Right lobe of liver (tissue), 6 donors: ENCODE measurements around the gene PC. TPM values are rescaled to one million over a fixed set of nuclear protein-coding genes. Genes with fewer than 3 reads are reported as not detected.

Experiments
- ATAC-seq, 4 donors: fragments of 200-7000 bp; cut with Tn5 transposase; one replicate each; pipeline ENCODE4 v1.9.1; 2020; ENCODE audit warnings: mild to moderate bottlenecking in 4 of 4, moderate library complexity in 4 of 4
- DNase-seq, 3 donors: peaks; one replicate each; pipeline ENCODE4 v3.0.0-alpha.2; 2020
- H3K27ac ChIP-seq, 3 donors: fragments of 200-600 bp; one replicate each; pipeline ENCODE4 v1.8.0; 2022
- H3K27me3 ChIP-seq, 2 donors: fragments of 200-600 bp; one replicate each; pipeline ENCODE4 v1.8.0; 2022
- H3K36me3 ChIP-seq, 4 donors: fragments of 200-600 bp; sonication (generic) in 1 of 4; one replicate each; pipeline versions ENCODE4 v1.5.1 to v1.8.0; 2017 to 2022; ENCODE audit warnings: control low read depth in 1 of 4
- H3K4me1 ChIP-seq, 4 donors: fragments of 200-600 bp; sonication (generic) in 1 of 4; one replicate each; pipeline versions ENCODE4 v1.5.1 to v1.8.0; 2017 to 2022; ENCODE audit warnings: control low read depth in 1 of 4
- H3K4me3 ChIP-seq, 3 donors: fragments of 200-600 bp; one replicate each; pipeline ENCODE4 v1.8.0; 2022
- H3K9me3 ChIP-seq, 4 donors: fragments of 200-600 bp; sonication (generic) in 1 of 4; one replicate each; pipeline versions ENCODE4 v1.5.1 to v1.8.0; 2017 to 2022; ENCODE audit warnings: control low read depth in 1 of 4
- POLR2A ChIP-seq: fragments of 450-650 bp; IDR thresholded peaks from one replicate; pipeline ENCODE4 v1.6.1; 2017; ENCODE audit warnings: antibody characterized with exemption, mild to moderate bottlenecking
- WGBS: methylation state at CpG from one replicate; pipeline ENCODE4 v1.1.6; 2018; ENCODE audit warnings: low coverage, low lambda C conversion rate; ENCODE audit not compliant: insufficient coverage; ENCODE audit errors: missing lambda C conversion rate; 5-methylcytosine and 5-hydroxymethylcytosine counted together
- intact Hi-C, 2 donors: fragments of 100-400 bp; cut with DNase I; formaldehyde crosslinking; loops; one replicate each; pipeline versions ENCODE4 v1.11.2 to v1.14.1; 2022
- total RNA-seq, 6 experiments: library from RNA; depleted of rRNA in 2 of 6; stranded (reverse); fragments of >200 nt in 2 of 6; fragmentation: NEBNext Ultra II Directional in 3 of 6; extraction: Animal tissue kit (Norgen Biotek cat#: 25700) in 3 of 6; gene quantifications; one replicate each; pipeline versions ENCODE4 v1.1.0 to v1.2.4, GENCODE V29; 2016 to 2023
- TF ChIP-seq, protein P1 (sequence below), 4 donors: fragments of 200-600 bp in 3 of 4; fragments of 450-650 bp in 1 of 4; IDR thresholded peaks; one replicate each; pipeline versions ENCODE4 v1.5.1 to v1.8.0; 2016 to 2022; ENCODE audit warnings: antibody characterized with exemption in 4 of 4, mild to moderate bottlenecking in 2 of 4
- donor health status: DM: no; HTN: yes; CAD: no.
- donor health status: DM: no; HTN: no; CAD: no.
- donor health status: DM: no; HTN: no; CAD: no.
- donor health status: DM: no; HTN: yes; CAD: no.
- donor health status: DM: no; HTN: yes; CAD: no.

The PC gene
- total RNA-seq, 6 experiments from 2014 or later, result 265 to 457 (median 317) TPM

DNA sequence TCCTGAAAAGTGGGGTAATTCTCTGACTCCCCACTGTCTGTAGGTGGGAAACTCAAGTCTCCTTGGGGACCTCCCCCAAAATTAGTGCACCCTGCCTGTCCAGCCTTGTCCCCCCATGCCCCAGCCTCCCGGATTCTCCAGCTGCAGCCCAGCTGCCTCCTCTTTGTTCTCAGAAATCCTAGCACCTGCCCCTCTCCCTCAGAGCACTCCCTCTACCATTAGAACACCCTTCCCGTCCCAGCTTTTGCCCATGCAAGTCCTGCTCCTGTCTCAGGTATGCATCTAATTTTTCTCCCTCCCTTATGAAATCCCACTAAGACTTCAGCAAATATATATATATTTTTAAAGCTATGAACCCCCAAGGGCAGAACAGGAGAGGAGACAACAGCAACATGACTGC is 64.0 kb downstream of the PC start:
- Histone ChIP-seq H3K36me3 (no peaks in the 10 kb centered on the region), H3K4me3 (no peak overlapping the region), H3K9me3 (no peaks in the 10 kb centered on the region), H3K4me1 (peaks cover 0 to 18% (median 4%) of the 10 kb centered on the region in 4 donors), H3K27me3 (no peaks in the 10 kb centered on the region), H3K27ac (no peak overlapping the region)
- ATAC-seq, result no peak
- no peak for DNase-seq
- TF ChIP-seq POLR2A, result no peak
- TF ChIP-seq, protein P1, sequence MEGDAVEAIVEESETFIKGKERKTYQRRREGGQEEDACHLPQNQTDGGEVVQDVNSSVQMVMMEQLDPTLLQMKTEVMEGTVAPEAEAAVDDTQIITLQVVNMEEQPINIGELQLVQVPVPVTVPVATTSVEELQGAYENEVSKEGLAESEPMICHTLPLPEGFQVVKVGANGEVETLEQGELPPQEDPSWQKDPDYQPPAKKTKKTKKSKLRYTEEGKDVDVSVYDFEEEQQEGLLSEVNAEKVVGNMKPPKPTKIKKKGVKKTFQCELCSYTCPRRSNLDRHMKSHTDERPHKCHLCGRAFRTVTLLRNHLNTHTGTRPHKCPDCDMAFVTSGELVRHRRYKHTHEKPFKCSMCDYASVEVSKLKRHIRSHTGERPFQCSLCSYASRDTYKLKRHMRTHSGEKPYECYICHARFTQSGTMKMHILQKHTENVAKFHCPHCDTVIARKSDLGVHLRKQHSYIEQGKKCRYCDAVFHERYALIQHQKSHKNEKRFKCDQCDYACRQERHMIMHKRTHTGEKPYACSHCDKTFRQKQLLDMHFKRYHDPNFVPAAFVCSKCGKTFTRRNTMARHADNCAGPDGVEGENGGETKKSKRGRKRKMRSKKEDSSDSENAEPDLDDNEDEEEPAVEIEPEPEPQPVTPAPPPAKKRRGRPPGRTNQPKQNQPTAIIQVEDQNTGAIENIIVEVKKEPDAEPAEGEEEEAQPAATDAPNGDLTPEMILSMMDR (IDR thresholded peaks at IDR 0.05), result no peak
- 93% methylated on average over 2 of the region's 2 CpGs for WGBS
- intact Hi-C loops, result no loop called here

GRCh38 chr11:66892911-66893310 is 65.3 kb downstream of the PC start:
- no peak overlapping the region for H3K27ac ChIP-seq

GRCh38 chr11:66891851-66892660 is 66.1 kb downstream of the PC start:
- no peaks in the 10 kb centered on the region for H3K27me3 ChIP-seq
- no peak for TF ChIP-seq POLR2A
- TF ChIP-seq, protein P1 (IDR thresholded peaks at IDR 0.05), result no peak
- H3K9me3 ChIP-seq, result no peaks in the 10 kb centered on the region
- DNase-seq (peak in 2 of 3 donors; percentile 70), ATAC-seq (peak; percentile 66 to 90 (median 88))
- peaks cover 0 to 28% (median 10%) of the 10 kb centered on the region in 4 donors for H3K4me1 ChIP-seq
- H3K4me3 ChIP-seq, result no peak overlapping the region
- H3K36me3 ChIP-seq, result peaks cover 0 to 7% (median 0%) of the 10 kb centered on the region in 4 donors
- intact Hi-C loops, result no loop called here
- WGBS, result 62% methylated on average over 14 of the region's 14 CpGs
- H3K27ac ChIP-seq, result no peak overlapping the region

More at GRCh38 chr11:66892911-66893310, 65.3 kb downstream of the PC start:
- no peak for DNase-seq
- no peaks in the 10 kb centered on the region for H3K27me3 ChIP-seq
- intact Hi-C loops, result no loop called here
- H3K9me3 ChIP-seq, result no peaks in the 10 kb centered on the region
- TF ChIP-seq, protein P1 (IDR thresholded peaks at IDR 0.05), result no peak
- TF ChIP-seq POLR2A, result no peak
- no peak overlapping the region for H3K4me3 ChIP-seq
- ATAC-seq, result no peak
- no CpG with 5 or more reads among the region's 6 CpGs for WGBS
- peaks cover 0 to 22% (median 10%) of the 10 kb centered on the region in 4 donors for H3K4me1 ChIP-seq
- peaks cover 0 to 3% (median 0%) of the 10 kb centered on the region in 4 donors for H3K36me3 ChIP-seq

GRCh38 chr11:66889960-66890359 is 68.2 kb downstream of the PC start:
- no peak overlapping the region for H3K4me3 ChIP-seq
- no peak for TF ChIP-seq POLR2A
- TF ChIP-seq, protein P1 (IDR thresholded peaks at IDR 0.05), result no peak
- H3K27me3 ChIP-seq, result no peaks in the 10 kb centered on the region
- H3K4me1 ChIP-seq, result peaks cover 0 to 43% (median 13%) of the 10 kb centered on the region in 4 donors
- WGBS, result 80% methylated on average over 8 of the region's 8 CpGs
- H3K36me3 ChIP-seq, result peaks cover 0 to 7% (median 0%) of the 10 kb centered on the region in 4 donors
- no peak overlapping the region for H3K27ac ChIP-seq
- no peaks in the 10 kb centered on the region for H3K9me3 ChIP-seq
- intact Hi-C loops, result no loop called here
- ATAC-seq (no peak), DNase-seq (no peak)
